Activated CD8-positive, alpha-beta T cell treated with anti-CD3 and anti-CD28 coated beads, Interleukin-2, amount 10 ng/mL, durations not matched to agents 7 days and 5 days (primary cell): ENCODE measurements around the gene NR2C1. TPM values are rescaled to one million over a fixed set of nuclear protein-coding genes. Genes with fewer than 3 reads are reported as not detected.

Experiments
- ATAC-seq: fragments of 150-1000 bp; cut with Tn5 transposase; one replicate; pipeline ENCODE4 v1.10.0; 2021; ENCODE audit warnings: moderate library complexity
- CTCF ChIA-PET: fragments of 350-600 bp; sonication (Branson Sonifier 250); formaldehyde crosslinking; loops from one replicate; lab custom pipeline; 2021; ENCODE audit warnings: antibody characterized with exemption; lab: Charles Lee
- POLR2A ChIA-PET: fragments of 350-600 bp; sonication (Branson Sonifier 250); formaldehyde crosslinking; loops from one replicate; lab custom pipeline; 2021; ENCODE audit warnings: antibody characterized with exemption; lab: Charles Lee
- DNase-seq: peaks from one replicate; pipeline ENCODE4 v3.0.0-alpha.2; 2020
- H3K27ac Mint-ChIP-seq: one replicate; pipeline ENCODE4 v1.8.0; 2021; ENCODE audit warnings: mild to moderate bottlenecking, mixed read lengths
- H3K27me3 Mint-ChIP-seq: one replicate; pipeline ENCODE4 v1.8.0; 2021; ENCODE audit warnings: low read depth, mixed read lengths
- H3K36me3 Mint-ChIP-seq: one replicate; pipeline ENCODE4 v1.8.0; 2021; ENCODE audit warnings: low read depth, mixed read lengths
- H3K4me1 Mint-ChIP-seq: one replicate; pipeline ENCODE4 v1.8.0; 2021; ENCODE audit warnings: low read depth, mixed read lengths
- H3K4me3 Mint-ChIP-seq: one replicate; pipeline ENCODE4 v1.8.0; 2021; ENCODE audit warnings: mild to moderate bottlenecking, mixed read lengths
- H3K9me3 Mint-ChIP-seq: one replicate; pipeline ENCODE4 v1.8.0; 2022; ENCODE audit warnings: mixed read lengths; ENCODE audit not compliant: insufficient read depth
- total RNA-seq, 2 experiments: library from RNA; stranded (reverse); gene quantifications; one replicate each; pipeline ENCODE4 v1.2.3, GENCODE V29; 2021

NR2C1 gene
- total RNA-seq, 2 experiments from 2014 or later, result 30.5 to 32.8 TPM

DNA sequence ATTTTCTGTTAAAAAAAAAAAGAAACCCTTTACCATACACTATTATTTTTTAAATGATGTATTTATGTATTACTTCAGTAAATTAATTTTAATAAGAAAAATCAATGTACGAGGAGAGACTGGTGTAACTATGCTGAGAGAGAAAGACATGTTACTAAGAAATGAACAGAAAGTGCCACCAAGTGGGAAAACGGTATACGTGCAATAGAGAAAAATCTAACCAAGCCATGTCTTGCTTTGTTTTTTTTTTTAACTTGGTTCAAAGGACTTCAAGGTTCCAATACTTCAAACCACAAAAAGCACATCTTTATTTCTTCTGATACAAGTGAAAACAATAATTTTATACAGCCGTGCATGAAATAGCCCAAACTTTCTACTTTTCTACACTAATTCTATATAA is 92.8 kb downstream of the NR2C1 start:
- ATAC-seq (no peak), DNase-seq (no peak)
- POLR2A ChIA-PET, result no interaction called here
- H3K4me3 Mint-ChIP-seq, result no peak overlapping the region
- H3K27me3 Mint-ChIP-seq, result no peaks in the 10 kb centered on the region
- no peaks in the 10 kb centered on the region for H3K9me3 Mint-ChIP-seq
- peaks cover 27% of the 10 kb centered on the region for H3K36me3 Mint-ChIP-seq
- H3K27ac Mint-ChIP-seq, result no peak overlapping the region
- H3K4me1 Mint-ChIP-seq, result peaks cover 27% of the 10 kb centered on the region
- CTCF ChIA-PET, result interaction anchor here (1.1 to 1.7 kb wide), 2 partner anchors 9 to 10 kb away, joined by 3 to 6 read pairs; no protein-coding TSS in a partner anchor

- Mint-ChIP-seq H3K27ac (no peak overlapping the region), H3K4me3 (no peak overlapping the region), H3K4me1 (peaks cover 27% of the 10 kb centered on the region), H3K9me3 (no peaks in the 10 kb centered on the region), H3K36me3 (peaks cover 29% of the 10 kb centered on the region), H3K27me3 (no peaks in the 10 kb centered on the region)
- ChIA-PET CTCF (interaction anchor here (1.1 kb wide), 1 partner anchor 9 kb away, joined by 3 read pairs; no protein-coding TSS in a partner anchor), POLR2A (no interaction called here)
- no peak for ATAC-seq
- no peak for DNase-seq
These were observed 93.5 kb downstream of the NR2C1 start for GRCh38 chr12:94979941-94980340.

- POLR2A ChIA-PET, result no interaction called here
- no peak for DNase-seq
- CTCF ChIA-PET, result no interaction called here
- Mint-ChIP-seq H3K27me3 (no peaks in the 10 kb centered on the region), H3K27ac (no peak overlapping the region), H3K4me3 (no peak overlapping the region), H3K36me3 (peaks cover 28% of the 10 kb centered on the region), H3K4me1 (peaks cover 17% of the 10 kb centered on the region), H3K9me3 (no peaks in the 10 kb centered on the region)
- ATAC-seq, result no peak
These were observed 95.5 kb downstream of the NR2C1 start for GRCh38 chr12:94977766-94978468.

- Mint-ChIP-seq H3K36me3 (peaks cover 47% of the 10 kb centered on the region), H3K27ac (no peak overlapping the region), H3K4me1 (peaks cover 8% of the 10 kb centered on the region), H3K9me3 (no peaks in the 10 kb centered on the region), H3K4me3 (no peak overlapping the region), H3K27me3 (no peaks in the 10 kb centered on the region)
- CTCF ChIA-PET, result interaction anchor here (0.6 to 1.2 kb wide), 4 partner anchors 9 to 98 kb away, joined by 3 to 4 read pairs (median 3); no protein-coding TSS in a partner anchor
- POLR2A ChIA-PET, result no interaction called here
- no peak for DNase-seq
- no peak for ATAC-seq
These were observed 100.2 kb downstream of the NR2C1 start for GRCh38 chr12:94973221-94973620.

- H3K4me1 Mint-ChIP-seq, result peaks cover 5% of the 10 kb centered on the region
- H3K27me3 Mint-ChIP-seq, result no peaks in the 10 kb centered on the region
- H3K36me3 Mint-ChIP-seq, result peaks cover 43% of the 10 kb centered on the region
- no peaks in the 10 kb centered on the region for H3K9me3 Mint-ChIP-seq
- ATAC-seq (no peak), DNase-seq (no peak)
- no peak overlapping the region for H3K4me3 Mint-ChIP-seq
- ChIA-PET POLR2A (no interaction called here), CTCF (interaction anchor here (0.6 to 1.2 kb wide), 4 partner anchors 9 to 98 kb away, joined by 3 to 4 read pairs (median 3); no protein-coding TSS in a partner anchor)
- H3K27ac Mint-ChIP-seq, result no peak overlapping the region
These were observed 100.6 kb downstream of the NR2C1 start for GRCh38 chr12:94972795-94973194.

GRCh38 chr12:94971923-94972322 is 101.5 kb downstream of the NR2C1 start:
- Mint-ChIP-seq H3K27me3 (no peaks in the 10 kb centered on the region), H3K36me3 (peaks cover 42% of the 10 kb centered on the region), H3K27ac (no peak overlapping the region), H3K4me1 (peaks cover 2% of the 10 kb centered on the region), H3K9me3 (no peaks in the 10 kb centered on the region), H3K4me3 (no peak overlapping the region)
- CTCF ChIA-PET, result interaction anchor here (1.1 kb wide), 1 partner anchor 8 kb away, joined by 3 read pairs; no protein-coding TSS in a partner anchor
- DNase-seq, result no peak
- POLR2A ChIA-PET, result no interaction called here
- ATAC-seq, result no peak

GRCh38 chr12:94970560-94970959 is 102.9 kb downstream of the NR2C1 start:
- DNase-seq, result no peak
- Mint-ChIP-seq H3K4me1 (no peaks in the 10 kb centered on the region), H3K27ac (no peak overlapping the region), H3K27me3 (no peaks in the 10 kb centered on the region), H3K36me3 (peaks cover 39% of the 10 kb centered on the region), H3K4me3 (no peak overlapping the region), H3K9me3 (no peaks in the 10 kb centered on the region)
- POLR2A ChIA-PET, result interaction anchor here (1.1 kb wide), 1 partner anchor 33 kb away, joined by 3 read pairs; the partner anchor contains the start of gene NDUFA12
- ATAC-seq, result no peak
- CTCF ChIA-PET, result interaction anchor here (1.0 kb wide), 1 partner anchor 9 kb away, joined by 3 read pairs; no protein-coding TSS in a partner anchor

Other genes with a start within 250 kb of the NR2C1 start
- gene NDUFA12, start 69.9 kb downstream of the NR2C1 start, total RNA-seq, result 100 to 1,000 TPM; 247 to 253 TPM
- gene FGD6, start 143.8 kb upstream of the NR2C1 start, total RNA-seq, result under 1 TPM; 0.50 to 0.70 TPM
- 10 to 100 TPM; 29.0 to 31.0 TPM for gene VEZT, start 144.2 kb upstream of the NR2C1 start, total RNA-seq